Body of pancreas (tissue), 4 donors: ENCODE results near the gene C9orf78. TPM values are rescaled to one million over a fixed set of nuclear protein-coding genes. Genes with fewer than 3 reads are reported as not detected.

Source experiments
- ATAC-seq: fragments of 150-250 bp; one replicate; pipeline ENCODE4 v1.9.1; 2016
- DNase-seq, 4 donors: peaks; one replicate each; pipeline ENCODE4 v3.0.0-alpha.2; 2019
- H3K27ac ChIP-seq, 4 donors: fragments of 200-600 bp; sonication (generic); 1 replicate in 3 of 4; 2 replicates in 1 of 4; pipeline versions ENCODE4 v1.5.1 to v1.6.1; 2016 to 2019; ENCODE audit warnings: mild to moderate bottlenecking in 1 of 4, mixed read lengths in 1 of 4, moderate library complexity in 1 of 4
- H3K27me3 ChIP-seq, 2 donors: fragments of 200-600 bp; sonication (generic); one replicate each; pipeline ENCODE4 v1.6.0; 2016; ENCODE audit warnings: mild to moderate bottlenecking in 1 of 2
- H3K36me3 ChIP-seq, 2 donors: fragments of 200-600 bp; sonication (generic); replicated peaks in 1 of 2; 2 replicates each; pipeline ENCODE4 v1.5.1; 2016; ENCODE audit warnings: low read depth in 2 of 2; ENCODE audit not compliant: insufficient read depth in 1 of 2
- H3K4me1 ChIP-seq: fragments of 200-600 bp; sonication (generic); one replicate; pipeline ENCODE4 v1.6.0; 2016
- H3K4me3 ChIP-seq, 2 donors: fragments of 200-600 bp; sonication (generic); 1 replicate in 1 of 2; 2 replicates in 1 of 2; pipeline ENCODE4 v1.5.1; 2016 to 2019
- H3K9me3 ChIP-seq, 3 donors: fragments of 200-600 bp; sonication (generic); 1 replicate in 2 of 3; 2 replicates in 1 of 3; pipeline ENCODE4 v1.5.1; 2016
- POLR2A ChIP-seq, 3 donors: fragments of 450-650 bp; IDR thresholded peaks; one replicate each; pipeline ENCODE4 v1.6.1; 2016; ENCODE audit warnings: antibody characterized with exemption in 3 of 3, mild to moderate bottlenecking in 2 of 3
- WGBS, 2 donors: methylation state at CpG; one replicate each; pipeline ENCODE4 v1.1.5; 2017; 5-methylcytosine and 5-hydroxymethylcytosine counted together
- intact Hi-C: fragments of 100-400 bp; cut with DNase I; formaldehyde crosslinking; loops from one replicate; pipeline ENCODE4 v1.15.1; 2023
- total RNA-seq, 2 donors: library from RNA; depleted of rRNA; stranded (reverse); fragments of >200 nt; gene quantifications; one replicate each; pipeline ENCODE4 v1.1.0, GENCODE V29; 2016
- TF ChIP-seq, protein P1 (sequence below), 7 experiments: fragments of 450-650 bp in 4 of 7; fragments of 200-600 bp in 3 of 7; sonication (generic) in 3 of 7; IDR thresholded peaks; one replicate each; pipeline ENCODE4 v1.5.1; 2016 to 2019; ENCODE audit warnings: antibody characterized with exemption in 7 of 7

The C9orf78 gene
- total RNA-seq, 2 donors from 2014 or later = 25.1 to 48.0 TPM

DNA sequence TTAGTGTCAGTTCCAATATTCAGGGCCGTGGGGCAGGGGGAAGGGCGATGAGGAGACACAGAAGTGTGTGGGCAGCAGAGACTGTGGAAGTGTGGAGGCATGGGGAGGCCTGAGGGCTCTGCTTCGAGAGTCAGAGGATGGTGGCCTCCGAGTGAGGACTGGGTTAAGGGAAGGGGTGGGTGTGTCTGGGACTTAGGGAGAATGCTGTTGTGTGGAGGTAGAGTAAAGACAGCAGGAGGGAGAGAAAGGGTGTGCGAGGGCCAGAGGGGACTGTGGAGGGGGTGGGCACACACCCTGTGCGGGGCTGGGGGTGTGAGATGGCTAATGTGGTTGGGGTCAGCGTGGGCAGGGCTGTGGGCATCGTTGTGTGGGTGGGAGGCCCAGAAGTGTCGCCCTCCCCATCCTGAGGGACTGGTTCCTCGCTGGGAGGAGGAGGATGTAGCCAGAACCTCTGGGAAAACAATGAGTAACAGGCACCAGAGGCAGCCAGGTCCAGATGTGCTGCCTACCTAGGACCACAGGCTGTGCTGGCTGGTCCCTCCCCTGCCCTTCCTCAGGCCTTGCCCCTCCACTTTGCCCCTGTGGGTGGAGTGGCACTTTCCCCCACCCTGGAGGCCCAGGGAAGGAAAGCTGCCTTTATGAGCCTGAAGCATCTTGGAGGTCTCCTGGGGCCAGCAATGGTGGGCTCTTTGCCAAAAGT is 4.4 kb upstream of the C9orf78 start:
- no peaks in the 10 kb centered on the region for H3K27me3 ChIP-seq
- no peak overlapping the region for H3K27ac ChIP-seq
- no peaks in the 10 kb centered on the region for H3K36me3 ChIP-seq
- TF ChIP-seq, protein P1, sequence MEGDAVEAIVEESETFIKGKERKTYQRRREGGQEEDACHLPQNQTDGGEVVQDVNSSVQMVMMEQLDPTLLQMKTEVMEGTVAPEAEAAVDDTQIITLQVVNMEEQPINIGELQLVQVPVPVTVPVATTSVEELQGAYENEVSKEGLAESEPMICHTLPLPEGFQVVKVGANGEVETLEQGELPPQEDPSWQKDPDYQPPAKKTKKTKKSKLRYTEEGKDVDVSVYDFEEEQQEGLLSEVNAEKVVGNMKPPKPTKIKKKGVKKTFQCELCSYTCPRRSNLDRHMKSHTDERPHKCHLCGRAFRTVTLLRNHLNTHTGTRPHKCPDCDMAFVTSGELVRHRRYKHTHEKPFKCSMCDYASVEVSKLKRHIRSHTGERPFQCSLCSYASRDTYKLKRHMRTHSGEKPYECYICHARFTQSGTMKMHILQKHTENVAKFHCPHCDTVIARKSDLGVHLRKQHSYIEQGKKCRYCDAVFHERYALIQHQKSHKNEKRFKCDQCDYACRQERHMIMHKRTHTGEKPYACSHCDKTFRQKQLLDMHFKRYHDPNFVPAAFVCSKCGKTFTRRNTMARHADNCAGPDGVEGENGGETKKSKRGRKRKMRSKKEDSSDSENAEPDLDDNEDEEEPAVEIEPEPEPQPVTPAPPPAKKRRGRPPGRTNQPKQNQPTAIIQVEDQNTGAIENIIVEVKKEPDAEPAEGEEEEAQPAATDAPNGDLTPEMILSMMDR (IDR thresholded peaks at IDR 0.05) = no peak
- TF ChIP-seq POLR2A (IDR thresholded peaks at IDR 0.05) = no peak
- peaks cover 13% of the 10 kb centered on the region for H3K4me1 ChIP-seq
- H3K9me3 ChIP-seq = no peaks in the 10 kb centered on the region
- no peak overlapping the region for H3K4me3 ChIP-seq
- WGBS, 2 donors = 73 to 76% methylated on average over 10 of the region's 10 CpGs
- intact Hi-C loops = no loop called here
- DNase-seq (no peak), ATAC-seq (no peak)

DNA sequence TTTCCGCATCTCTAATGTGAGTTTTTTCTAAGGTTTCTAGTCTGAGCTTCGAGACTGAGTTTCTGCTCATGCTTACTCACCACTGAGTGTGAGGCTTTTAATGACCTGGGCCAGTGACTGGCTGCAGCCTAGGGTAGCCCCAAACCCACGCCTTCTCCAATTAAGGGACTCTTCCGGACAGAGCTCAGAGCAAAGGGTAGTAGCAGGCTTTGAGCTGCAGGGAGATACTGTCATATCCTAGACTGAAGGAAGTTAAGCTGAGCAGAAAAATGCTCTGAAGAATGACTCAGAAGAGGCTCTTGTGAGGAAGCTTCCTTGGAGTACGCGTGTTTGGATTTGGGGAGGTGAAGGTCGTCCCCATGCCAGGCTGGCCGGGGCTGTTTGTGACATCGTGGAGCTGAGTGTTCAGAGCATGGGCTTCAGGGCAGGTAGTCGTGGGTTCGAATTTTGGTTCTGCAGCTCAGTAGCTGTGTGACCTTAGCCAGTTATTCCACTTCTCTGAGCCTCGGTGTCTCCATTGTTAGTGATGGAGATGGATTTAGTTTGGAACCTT is 3.7 kb upstream of the C9orf78 start:
- 83 to 84% methylated on average over 12 of the region's 12 CpGs for WGBS, 2 donors
- no peak for TF ChIP-seq POLR2A (IDR thresholded peaks at IDR 0.05)
- TF ChIP-seq, protein P1 (IDR thresholded peaks at IDR 0.05) = no peak
- no peak overlapping the region for H3K27ac ChIP-seq

DNA sequence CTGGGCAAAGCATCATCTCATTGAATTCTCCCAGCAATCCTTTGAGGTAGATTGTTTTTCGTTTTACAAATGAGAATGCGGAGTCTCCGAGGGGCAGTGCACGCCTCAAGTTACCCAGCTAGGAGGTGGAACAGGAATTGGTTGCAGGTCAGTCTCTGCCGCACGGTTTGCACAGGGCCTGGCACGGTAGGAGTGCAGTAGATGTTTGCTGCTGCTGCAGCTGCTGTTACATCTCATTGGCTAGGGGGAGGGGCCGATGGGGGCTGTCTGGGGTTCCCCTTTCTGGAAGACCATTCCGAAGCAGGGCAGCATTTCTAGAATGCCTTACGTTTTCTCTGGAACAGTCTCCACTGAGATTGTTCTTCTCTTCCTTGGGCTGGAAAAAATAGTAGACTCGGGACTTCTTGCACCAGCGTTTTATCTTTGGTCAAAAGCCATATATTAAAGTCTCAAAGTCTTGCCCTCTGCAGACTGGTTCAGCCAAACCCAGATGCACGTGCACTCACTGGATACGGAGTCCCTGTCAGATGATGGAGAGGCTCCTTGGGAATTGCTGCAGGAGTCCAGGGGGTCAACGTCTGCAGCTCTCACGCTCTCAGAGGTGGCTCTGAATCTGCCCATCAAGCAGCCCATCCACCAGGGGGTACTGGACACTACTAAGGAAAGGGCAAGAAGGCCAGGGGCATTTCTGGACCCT is 1.4 kb upstream of the C9orf78 start:
- ATAC-seq = no peak
- H3K27ac ChIP-seq = peak overlapping the region in 1 of 4 donors; percentile 72
- WGBS, 2 donors = 28 to 33% methylated on average over 11 to 16 of the region's 16 CpGs

More for the DNA sequence above, 3.7 kb upstream of the C9orf78 start:
- Histone ChIP-seq H3K27me3 (no peaks in the 10 kb centered on the region), H3K4me1 (peaks cover 19% of the 10 kb centered on the region), H3K36me3 (no peaks in the 10 kb centered on the region), H3K4me3 (no peak overlapping the region), H3K9me3 (no peaks in the 10 kb centered on the region)
- ATAC-seq = no peak
- DNase-seq = no peak
- intact Hi-C loops = no loop called here

DNA sequence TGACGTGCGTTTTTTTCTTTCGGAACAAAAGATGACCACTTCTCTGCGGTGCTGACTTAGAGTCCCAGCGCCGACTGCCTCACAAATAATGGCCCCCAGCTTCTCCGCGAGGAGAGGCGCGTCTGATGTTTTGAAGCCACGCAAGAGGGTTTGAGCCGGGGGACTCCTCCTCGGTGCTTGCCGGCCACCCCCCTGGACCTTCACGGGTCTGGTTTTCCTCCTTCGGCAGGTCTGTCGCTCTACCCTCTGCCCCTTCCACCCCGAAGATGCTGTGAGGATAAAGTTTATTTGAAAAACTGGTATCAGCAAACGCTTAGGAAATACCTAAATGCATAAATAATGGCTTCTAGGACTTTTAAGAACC is 767 bp upstream of the C9orf78 start:
- Histone ChIP-seq H3K9me3 (no peaks in the 10 kb centered on the region), H3K4me3 (peak overlapping the region; percentile 80 to 94), H3K4me1 (peaks cover 24% of the 10 kb centered on the region), H3K27ac (peak overlapping the region in 3 of 4 donors; percentile 72 to 91 (median 84)), H3K27me3 (no peaks in the 10 kb centered on the region), H3K36me3 (peaks cover 0 to 14% of the 10 kb centered on the region in 2 donors)
- no peak for ATAC-seq
- intact Hi-C loops = no loop called here
- DNase-seq = no peak
- TF ChIP-seq, protein P1 (IDR thresholded peaks at IDR 0.05) = no peak
- TF ChIP-seq POLR2A (IDR thresholded peaks at IDR 0.05) = no peak
- 1% methylated on average over 19 of the region's 19 CpGs for WGBS, 2 donors

More for the DNA sequence above, 1.4 kb upstream of the C9orf78 start:
- peaks cover 0 to 8% of the 10 kb centered on the region in 2 donors for H3K36me3 ChIP-seq
- intact Hi-C loops = no loop called here
- H3K4me1 ChIP-seq = peaks cover 24% of the 10 kb centered on the region
- H3K27me3 ChIP-seq = no peaks in the 10 kb centered on the region
- peak overlapping the region in 1 of 2 donors; percentile 94 for H3K4me3 ChIP-seq
- DNase-seq = peak in 1 of 4 donors; percentile 21
- H3K9me3 ChIP-seq = no peaks in the 10 kb centered on the region
- no peak for TF ChIP-seq POLR2A (IDR thresholded peaks at IDR 0.05)
- TF ChIP-seq, protein P1 (IDR thresholded peaks at IDR 0.05) = no peak
